Measurements from ENCODE around the gene DIS3.
"Not testable (repeated sequence)": the region's sequence is repeated elsewhere in the genome, so short reads cannot be mapped to it uniquely, and the experiment has no call there.

Gene DIS3, protein sequence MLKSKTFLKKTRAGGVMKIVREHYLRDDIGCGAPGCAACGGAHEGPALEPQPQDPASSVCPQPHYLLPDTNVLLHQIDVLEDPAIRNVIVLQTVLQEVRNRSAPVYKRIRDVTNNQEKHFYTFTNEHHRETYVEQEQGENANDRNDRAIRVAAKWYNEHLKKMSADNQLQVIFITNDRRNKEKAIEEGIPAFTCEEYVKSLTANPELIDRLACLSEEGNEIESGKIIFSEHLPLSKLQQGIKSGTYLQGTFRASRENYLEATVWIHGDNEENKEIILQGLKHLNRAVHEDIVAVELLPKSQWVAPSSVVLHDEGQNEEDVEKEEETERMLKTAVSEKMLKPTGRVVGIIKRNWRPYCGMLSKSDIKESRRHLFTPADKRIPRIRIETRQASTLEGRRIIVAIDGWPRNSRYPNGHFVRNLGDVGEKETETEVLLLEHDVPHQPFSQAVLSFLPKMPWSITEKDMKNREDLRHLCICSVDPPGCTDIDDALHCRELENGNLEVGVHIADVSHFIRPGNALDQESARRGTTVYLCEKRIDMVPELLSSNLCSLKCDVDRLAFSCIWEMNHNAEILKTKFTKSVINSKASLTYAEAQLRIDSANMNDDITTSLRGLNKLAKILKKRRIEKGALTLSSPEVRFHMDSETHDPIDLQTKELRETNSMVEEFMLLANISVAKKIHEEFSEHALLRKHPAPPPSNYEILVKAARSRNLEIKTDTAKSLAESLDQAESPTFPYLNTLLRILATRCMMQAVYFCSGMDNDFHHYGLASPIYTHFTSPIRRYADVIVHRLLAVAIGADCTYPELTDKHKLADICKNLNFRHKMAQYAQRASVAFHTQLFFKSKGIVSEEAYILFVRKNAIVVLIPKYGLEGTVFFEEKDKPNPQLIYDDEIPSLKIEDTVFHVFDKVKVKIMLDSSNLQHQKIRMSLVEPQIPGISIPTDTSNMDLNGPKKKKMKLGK

GRCh38 chr13:72781451-72782439 lies at the start of gene DIS3, which contains the start of gene PIBF1:
Gene DIS3, minus strand, starts transcription at chr13:72781900. Its CDS starts 68 bp downstream, at chr13:72781832.
Gene PIBF1, plus strand, starts transcription at chr13:72782133. Its CDS starts 1,337 bp downstream, at chr13:72783470.
- DNase-seq, result peak; percentile 62 to 98 (median 94)

DNA sequence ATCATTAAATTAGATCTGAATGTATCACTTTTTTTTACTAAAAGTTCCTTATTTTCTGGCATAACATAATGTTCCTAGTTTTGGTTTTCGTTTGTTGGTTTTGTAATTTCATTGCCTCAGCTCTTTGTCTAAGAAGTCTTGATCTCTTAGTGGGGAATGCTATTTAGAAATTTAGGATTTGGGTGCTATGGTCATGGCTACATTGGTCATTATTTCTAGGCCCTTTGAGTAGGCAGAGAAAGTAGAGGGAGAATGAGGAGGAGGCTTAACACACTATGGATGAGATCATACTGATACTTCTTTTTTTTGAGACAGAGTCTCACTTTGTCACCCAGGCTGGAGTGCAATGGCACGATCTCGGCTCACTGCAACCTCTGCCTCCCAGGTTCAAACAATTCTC lies 42.0 kb upstream of the DIS3 start:
- no peak for DNase-seq

DNA sequence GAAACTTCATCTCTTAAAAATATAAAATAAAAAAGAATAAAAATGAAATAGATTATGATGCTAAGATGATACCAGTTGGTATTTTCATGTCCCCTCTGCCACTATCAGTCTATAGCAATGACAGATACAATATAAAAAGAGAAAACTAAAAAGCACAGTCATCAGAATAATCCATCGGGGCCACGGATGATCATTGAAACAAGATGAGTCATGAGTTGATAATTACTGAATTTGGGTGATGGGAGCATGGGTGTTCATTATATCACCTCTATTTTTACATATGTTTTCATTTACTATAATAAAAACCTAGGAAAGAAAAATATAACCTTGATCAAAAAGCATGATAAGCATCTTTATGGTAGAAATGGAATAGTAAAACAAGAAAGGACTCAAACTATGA lies 41.4 kb upstream of the DIS3 start:
- no peak for DNase-seq

DNA sequence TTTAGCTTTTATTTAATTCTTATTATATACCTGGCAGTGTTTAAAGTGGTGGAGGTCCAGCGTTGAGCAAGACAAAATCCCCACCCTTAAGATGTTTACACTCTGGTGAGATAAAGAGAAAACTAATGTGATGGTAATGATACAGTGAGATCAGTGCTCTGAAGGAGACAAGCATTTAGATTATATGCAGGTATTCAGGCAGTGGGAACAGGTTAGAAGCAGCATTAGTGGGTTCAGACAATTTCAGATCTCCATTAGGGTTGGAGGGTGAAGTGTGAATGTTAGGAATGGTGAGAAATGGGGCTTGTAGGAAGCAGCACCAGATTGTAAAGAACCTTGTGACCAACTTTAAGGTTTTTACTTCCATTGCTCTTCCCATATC lies 39.2 kb upstream of the DIS3 start:
- DNase-seq, result no peak

GRCh38 chr13:72820156-72820897 lies 38.6 kb upstream of the DIS3 start:
- no peak for DNase-seq

DNA sequence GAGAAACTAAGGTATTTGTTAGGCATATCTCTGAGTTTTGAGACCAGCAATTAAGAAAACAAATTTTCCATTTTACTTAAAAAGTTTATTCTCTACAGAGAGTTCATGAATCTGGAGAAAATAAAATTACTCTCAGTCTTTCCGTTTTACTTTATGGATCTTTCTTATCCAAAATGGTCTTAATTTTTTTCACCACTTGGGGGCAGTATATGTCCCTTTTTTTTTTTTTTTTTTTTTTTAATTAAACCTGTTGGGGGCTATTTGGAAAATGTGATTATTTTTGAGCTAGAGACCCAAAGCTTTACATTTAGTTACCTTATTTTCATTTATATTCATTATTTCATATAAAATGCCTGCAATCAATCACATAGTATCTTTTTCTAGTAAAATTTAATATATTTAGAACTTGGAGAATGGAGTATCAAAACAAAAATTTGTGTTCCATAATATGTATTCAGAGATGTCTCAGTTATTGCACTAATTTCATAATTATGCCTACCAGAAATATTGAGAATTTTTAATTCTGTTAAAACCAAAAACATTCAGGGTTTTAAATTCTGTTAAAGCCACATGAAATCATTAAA lies 27.3 kb upstream of the DIS3 start:
- DNase-seq, result no peak

- not testable (repeated sequence) for DNase-seq
These were observed 24.8 kb upstream of the DIS3 start for GRCh38 chr13:72806514-72806913.

DNA sequence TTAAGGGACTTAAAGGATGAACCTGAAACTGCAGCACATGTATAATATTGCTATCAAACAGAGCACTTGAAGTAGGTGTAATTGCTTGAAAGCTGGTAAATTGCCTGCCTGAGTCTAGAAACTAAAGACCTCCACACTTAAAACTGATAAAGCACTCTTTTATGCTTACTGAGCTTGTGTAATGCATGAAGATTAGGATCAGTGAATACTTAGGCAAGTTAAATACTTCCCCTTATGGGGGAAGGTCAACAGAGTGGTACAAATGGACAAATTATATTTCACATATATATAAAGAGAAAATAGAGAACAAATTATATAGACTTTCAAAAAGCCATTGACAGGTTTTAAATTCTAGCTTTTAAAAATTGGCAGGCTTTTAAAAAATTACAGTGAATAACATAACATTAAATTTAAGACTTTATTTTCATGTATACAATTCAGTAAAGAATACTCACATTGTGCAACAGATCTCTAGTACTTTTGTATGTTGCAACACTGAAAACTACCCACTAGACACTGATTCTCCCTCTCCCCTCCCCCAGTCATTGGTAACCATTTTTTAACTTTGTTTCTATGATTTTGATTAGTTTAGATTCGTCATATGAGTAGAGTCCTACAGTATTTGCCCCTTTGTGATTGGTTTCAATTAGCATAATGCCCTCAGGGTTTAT lies 24.1 kb upstream of the DIS3 start:
- no peak for DNase-seq

GRCh38 chr13:72804301-72804700 lies 22.6 kb upstream of the DIS3 start:
- DNase-seq, result no peak

DNA sequence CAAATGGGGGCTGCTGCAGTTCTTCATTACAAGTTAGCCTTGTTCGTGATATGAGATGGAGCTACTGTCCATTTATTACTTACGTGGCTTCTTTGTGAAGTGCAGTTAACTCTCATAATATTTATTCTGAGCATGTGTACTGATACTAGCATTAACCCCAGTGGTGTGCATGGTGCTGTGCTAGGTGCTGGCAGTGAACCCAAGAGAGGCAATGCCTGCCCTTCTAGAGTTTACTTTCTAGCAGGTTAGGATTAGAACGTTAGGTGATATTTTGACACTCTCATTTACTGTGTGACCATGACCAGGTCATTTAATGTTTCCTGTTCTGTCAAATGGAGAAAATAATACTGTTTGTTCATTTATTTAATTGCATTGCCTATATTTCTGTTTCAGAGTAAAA lies 17.1 kb upstream of the DIS3 start:
- no peak for DNase-seq

- no peak for DNase-seq
These were observed 10.9 kb upstream of the DIS3 start for GRCh38 chr13:72792640-72793039.

GRCh38 chr13:72788831-72789230 lies 7.1 kb upstream of the DIS3 start:
- DNase-seq, result no peak

DNA sequence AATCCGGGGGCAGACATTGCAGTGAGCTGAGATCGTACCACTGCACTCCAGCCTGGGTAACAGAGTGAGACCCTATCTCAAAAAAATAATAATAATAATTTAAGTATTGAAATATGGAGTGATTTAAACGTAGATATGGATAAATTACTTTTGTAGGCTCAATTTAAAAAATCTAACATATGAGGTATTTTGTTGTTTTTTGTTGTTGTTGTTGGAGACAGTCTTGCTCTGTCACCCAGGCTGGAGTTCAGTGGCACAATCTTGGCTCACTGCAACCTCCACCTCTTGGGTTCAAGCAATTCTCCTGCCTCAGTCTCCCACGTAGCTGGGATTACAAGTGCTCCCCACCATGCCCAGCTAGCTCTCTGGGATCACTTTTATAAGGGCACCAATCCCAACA lies 3.0 kb upstream of the DIS3 start:
- DNase-seq, result not testable (repeated sequence)

DNA sequence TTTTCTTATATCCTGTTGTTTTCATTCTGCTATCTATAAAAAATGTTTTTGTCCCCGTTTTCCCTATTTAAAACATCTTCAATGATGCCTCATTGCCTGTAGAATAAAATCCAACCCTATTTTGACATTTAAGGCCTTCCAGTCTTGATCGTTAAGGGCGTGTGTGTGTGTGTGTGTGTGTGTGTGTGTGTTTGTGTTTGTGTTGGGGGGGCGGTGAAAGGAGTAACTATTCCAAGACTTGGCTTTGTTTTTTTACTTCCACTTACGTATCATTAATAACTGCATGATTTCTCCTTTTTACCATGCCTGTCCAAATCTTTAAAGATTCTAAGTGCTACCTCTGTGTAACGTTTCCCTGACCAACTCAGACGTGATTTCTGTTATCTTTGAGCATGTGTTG lies 1.0 kb upstream of the DIS3 start:
- no peak for DNase-seq

- DNase-seq, result no peak
These were observed 7.7 kb downstream of the DIS3 start for GRCh38 chr13:72774019-72774418.

DNA sequence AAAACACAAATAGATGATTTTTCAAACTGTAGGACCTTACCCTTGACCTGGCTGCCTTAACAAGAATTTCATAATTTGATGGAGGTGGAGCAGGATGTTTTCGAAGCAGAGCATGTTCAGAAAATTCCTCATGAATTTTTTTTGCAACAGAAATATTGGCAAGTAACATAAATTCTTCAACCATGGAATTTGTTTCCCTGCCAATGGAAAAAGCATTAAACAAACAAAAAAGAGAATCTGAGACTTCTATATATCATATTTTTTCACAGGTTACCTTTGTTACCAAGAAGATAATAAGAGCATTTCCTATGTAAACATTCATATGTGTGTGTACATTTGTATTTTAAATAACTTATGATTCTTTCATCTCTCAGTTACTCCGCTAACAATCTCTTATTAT lies 18.3 kb downstream of the DIS3 start:
- DNase-seq, result no peak

GRCh38 chr13:72760189-72760588 lies 21.5 kb downstream of the DIS3 start:
- DNase-seq, result no peak

GRCh38 chr13:72757792-72758535 lies 23.7 kb downstream of the DIS3 start:
- DNase-seq, result no peak

DNA sequence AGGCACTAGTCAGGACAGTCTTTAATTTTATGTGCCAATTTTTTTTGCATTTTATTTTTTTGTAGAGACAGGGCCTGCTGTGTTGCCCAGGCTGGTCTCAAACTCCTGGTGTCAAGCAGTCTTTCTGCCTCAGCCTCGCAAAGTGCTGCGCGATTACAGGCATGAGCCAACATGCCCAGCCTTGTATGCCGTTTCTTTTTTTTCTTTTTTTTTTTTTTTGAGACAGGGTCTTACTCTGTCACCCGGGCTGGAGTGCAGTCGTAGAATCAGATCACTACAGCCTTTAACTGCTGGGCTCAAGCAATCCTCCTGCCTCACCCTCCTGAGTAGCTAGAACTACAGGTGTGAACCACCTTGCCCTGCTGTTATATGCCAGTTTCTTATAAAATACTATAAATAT lies 27.6 kb downstream of the DIS3 start:
- DNase-seq, result no peak
